ENCODE measurements around the gene GABRR2.

DNA sequence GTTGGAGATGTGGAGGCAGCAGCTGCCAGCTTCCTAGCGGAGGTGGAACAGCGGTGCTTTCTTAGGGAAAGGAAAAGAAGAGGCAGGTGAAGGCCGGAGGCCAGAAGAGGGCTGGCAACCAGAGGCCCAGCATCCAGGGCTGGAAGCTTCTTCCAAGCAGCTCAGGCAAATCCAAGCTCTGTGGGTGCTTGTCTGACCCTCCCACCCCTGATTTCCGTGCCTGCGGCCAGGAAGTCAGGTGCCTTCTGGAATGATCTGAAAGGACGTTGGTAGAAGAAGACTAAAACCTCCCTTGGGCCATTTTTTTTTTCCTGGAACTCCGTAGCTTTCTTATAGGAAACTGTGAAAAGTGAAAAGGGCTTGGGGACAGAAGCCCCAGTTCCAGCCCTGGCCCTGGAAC is 64.9 kb downstream of the GABRR2 start:
- TF ChIP-seq, protein P1, sequence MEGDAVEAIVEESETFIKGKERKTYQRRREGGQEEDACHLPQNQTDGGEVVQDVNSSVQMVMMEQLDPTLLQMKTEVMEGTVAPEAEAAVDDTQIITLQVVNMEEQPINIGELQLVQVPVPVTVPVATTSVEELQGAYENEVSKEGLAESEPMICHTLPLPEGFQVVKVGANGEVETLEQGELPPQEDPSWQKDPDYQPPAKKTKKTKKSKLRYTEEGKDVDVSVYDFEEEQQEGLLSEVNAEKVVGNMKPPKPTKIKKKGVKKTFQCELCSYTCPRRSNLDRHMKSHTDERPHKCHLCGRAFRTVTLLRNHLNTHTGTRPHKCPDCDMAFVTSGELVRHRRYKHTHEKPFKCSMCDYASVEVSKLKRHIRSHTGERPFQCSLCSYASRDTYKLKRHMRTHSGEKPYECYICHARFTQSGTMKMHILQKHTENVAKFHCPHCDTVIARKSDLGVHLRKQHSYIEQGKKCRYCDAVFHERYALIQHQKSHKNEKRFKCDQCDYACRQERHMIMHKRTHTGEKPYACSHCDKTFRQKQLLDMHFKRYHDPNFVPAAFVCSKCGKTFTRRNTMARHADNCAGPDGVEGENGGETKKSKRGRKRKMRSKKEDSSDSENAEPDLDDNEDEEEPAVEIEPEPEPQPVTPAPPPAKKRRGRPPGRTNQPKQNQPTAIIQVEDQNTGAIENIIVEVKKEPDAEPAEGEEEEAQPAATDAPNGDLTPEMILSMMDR (IDR thresholded peaks at IDR 0.05) = no peak
- TF ChIP-seq POLR2A (IDR thresholded peaks at IDR 0.05) = no peak
